K562 (cell line): Measurements from ENCODE around the gene IDNK.

ENCODE experiments used
- CHD2 ChIP-seq: IDR thresholded peaks from 2 replicates; pipeline ENCODE4 v1.6.1; 2011; ENCODE audit warnings: low read depth, low read length
- CTCF ChIP-seq, 3 experiments: IDR thresholded peaks in 2 of 3; conservative IDR thresholded peaks in 1 of 3; 2 replicates each; pipeline ENCODE4 v1.5.1; 2011 to 2012; ENCODE audit warnings: low read length in 3 of 3, mild to moderate bottlenecking in 3 of 3, control low read depth in 2 of 3, improper control_type of control experiment in 1 of 3, inconsistent platforms in 1 of 3, low read depth in 1 of 3, mixed read lengths in 1 of 3, moderate library complexity in 1 of 3; ENCODE audit not compliant: insufficient read depth in 2 of 3
- DIDO1 ChIP-seq: fragments of 450-650 bp; IDR thresholded peaks from 2 replicates; pipeline ENCODE4 v1.6.1; 2016; ENCODE audit warnings: low read depth, missing biosample characterization, missing genetic modification characterization
- KDM4B ChIP-seq, 2 experiments: fragments of 450-650 bp in 1 of 2; sonication (generic) in 1 of 2; IDR thresholded peaks; 2 replicates each; pipeline ENCODE4 v1.6.1; 2016 to 2017; ENCODE audit warnings: borderline replicate concordance in 2 of 2, antibody characterized with exemption in 1 of 2, low read depth in 1 of 2, mild to moderate bottlenecking in 1 of 2
- MAFK ChIP-seq: IDR thresholded peaks from 2 replicates; pipeline ENCODE4 v1.6.1; 2011; ENCODE audit warnings: low read length, improper control_type of control experiment
- POLR2A ChIP-seq: fragments of 450-650 bp; conservative IDR thresholded peaks from 2 replicates; pipeline ENCODE4 v1.6.1; 2016
- SMC3 ChIP-seq: conservative IDR thresholded peaks from 2 replicates; pipeline ENCODE4 v1.6.1; 2011; ENCODE audit warnings: low read depth, low read length, improper control_type of control experiment; ENCODE audit not compliant: insufficient read depth
- YY1 ChIP-seq, 3 experiments: IDR thresholded peaks; 2 replicates each; pipeline ENCODE4 v1.6.1; 2011; ENCODE audit warnings: low read length in 2 of 3, mild to moderate bottlenecking in 2 of 3, moderate library complexity in 2 of 3, borderline replicate concordance in 1 of 3, control low read depth in 1 of 3, low read depth in 1 of 3; ENCODE audit not compliant: insufficient read depth in 3 of 3, insufficient replicate concordance in 2 of 3, control insufficient read depth in 1 of 3, insufficient read length in 1 of 3; ENCODE audit errors: extremely low read depth in 1 of 3
- ZC3H11A ChIP-seq: IDR thresholded peaks from 2 replicates; pipeline ENCODE4 v1.6.1; 2012; ENCODE audit warnings: low read depth, low read length, improper control_type of control experiment
- ZNF197 ChIP-seq: fragments of 200-800 bp; sonication (Bioruptor generic); IDR thresholded peaks from 2 replicates; pipeline ENCODE4 v1.6.1; 2016; ENCODE audit warnings: low read depth, missing genetic modification characterization, missing compliant biosample characterization

GRCh38 chr9:83675466-83675865 is 52.5 kb downstream of the IDNK start:
- TF ChIP-seq DIDO1 (no peak), MAFK (no peak), KDM4B (IDR thresholded peaks at IDR 0.05; ENCODE audit: borderline replicate concordance in 2 of 2, low read depth in 1 of 2) (no peak), CTCF (IDR thresholded peaks at IDR 0.05 in 2 of 3, conservative IDR thresholded peaks at IDR 0.05 in 1 of 3; ENCODE audit: insufficient read depth in 2 of 3, low read depth in 1 of 3, low read length in 3 of 3) (no peak), YY1 (IDR thresholded peaks at IDR 0.05; ENCODE audit: borderline replicate concordance in 1 of 3, control insufficient read depth in 1 of 3, extremely low read depth in 1 of 3, insufficient read depth in 3 of 3, insufficient read length in 1 of 3, insufficient replicate concordance in 2 of 3, low read depth in 1 of 3, low read length in 2 of 3) (no peak), ZNF197 (CRISPR knock-in tag) (no peak), POLR2A (no peak), SMC3 (no peak), ZC3H11A (no peak), CHD2 (no peak)
